GM18868 (cell line): ENCODE data around the gene DNAH8.
"Not testable (repeated sequence)": the region's sequence is repeated elsewhere in the genome, so short reads cannot be mapped to it uniquely, and the experiment has no call there.

ENCODE experiments used
- ATAC-seq: cut with Tn5 transposase; IDR thresholded peaks from one replicate; pipeline ENCODE4 v1.9.1; 2021; ENCODE audit warnings: mild to moderate bottlenecking, moderate library complexity; ENCODE audit not compliant: unreplicated experiment

The DNAH8 gene

GRCh38 chr6:38882157-38882556 is 167.0 kb downstream of the DNAH8 start:
- ATAC-seq, result no peak

GRCh38 chr6:38897507-38897906 is 182.4 kb downstream of the DNAH8 start:
- no peak for ATAC-seq

DNA sequence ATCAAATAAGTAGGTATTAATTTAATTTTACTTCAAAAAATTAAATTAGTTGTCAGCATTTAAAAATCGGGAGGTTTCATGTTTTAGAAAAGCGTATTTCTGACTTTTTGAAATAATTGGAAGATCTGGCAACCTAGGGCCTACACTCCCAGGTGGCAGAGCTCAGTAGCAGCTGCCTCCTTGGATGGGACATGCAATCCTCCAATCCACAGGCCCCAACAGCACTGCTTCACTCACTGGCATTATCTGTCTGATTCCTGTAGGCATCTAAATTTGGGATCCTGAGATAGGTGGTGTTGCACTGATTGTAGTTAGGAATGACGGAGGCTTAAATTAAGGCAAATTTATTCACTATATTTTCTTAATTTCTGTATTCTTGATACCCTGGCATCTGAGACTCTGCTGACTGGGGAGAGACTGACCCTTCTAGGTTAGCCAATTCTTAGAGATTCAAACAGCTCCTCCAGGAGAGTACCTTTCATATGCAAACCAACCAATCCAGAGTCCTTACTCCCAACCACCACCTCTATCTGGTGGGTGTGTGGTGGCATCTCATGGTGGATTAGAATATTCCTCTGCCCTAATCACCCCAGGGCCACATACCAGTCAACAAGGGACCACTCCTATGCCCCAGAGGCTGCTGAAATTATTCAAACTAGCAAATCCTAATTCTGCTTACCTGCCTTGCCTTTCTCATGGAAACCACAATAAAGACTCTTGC is 186.9 kb downstream of the DNAH8 start:
- no peak for ATAC-seq

DNA sequence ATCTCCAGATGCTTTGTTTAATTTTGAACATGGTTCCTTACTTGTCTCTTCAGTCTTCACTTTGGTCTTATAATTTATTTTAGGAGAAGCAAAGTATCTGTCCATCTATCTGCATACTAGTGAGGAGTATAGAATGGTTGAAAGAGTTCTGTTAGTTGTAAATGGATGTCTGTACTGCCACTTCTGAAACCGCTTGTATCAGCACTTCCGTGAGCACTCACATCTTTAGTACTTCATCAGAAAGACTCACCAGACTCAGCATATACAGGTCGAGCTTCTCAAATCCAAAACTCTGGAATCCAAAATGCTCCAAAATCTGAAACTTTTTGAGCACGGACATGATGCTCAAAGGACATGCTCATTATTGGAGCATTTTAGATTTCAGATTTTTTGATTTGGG is 191.5 kb downstream of the DNAH8 start:
- no peak for ATAC-seq

DNA sequence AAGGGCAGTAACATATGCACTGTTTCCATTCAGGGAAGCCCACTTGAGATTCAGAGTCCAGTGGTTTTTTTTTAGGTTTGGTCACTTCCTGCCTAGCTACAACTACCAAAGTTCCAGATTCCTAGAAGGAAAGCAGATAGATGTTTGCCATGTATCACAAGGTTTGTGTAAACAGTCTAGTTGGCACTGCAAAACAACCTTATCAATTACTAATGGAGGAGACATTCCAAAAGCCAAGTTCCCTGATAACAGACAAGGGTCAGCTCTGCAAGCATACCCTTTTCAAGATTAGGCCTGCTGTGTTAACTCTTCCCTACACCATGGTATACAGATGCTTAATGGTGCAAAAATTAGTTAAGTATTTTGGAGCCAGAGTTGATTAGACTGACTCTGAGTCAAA is 192.2 kb downstream of the DNAH8 start:
- no peak for ATAC-seq

- ATAC-seq, result no peak
Observed at GRCh38 chr6:38909015-38909730, 194.1 kb downstream of the DNAH8 start.

DNA sequence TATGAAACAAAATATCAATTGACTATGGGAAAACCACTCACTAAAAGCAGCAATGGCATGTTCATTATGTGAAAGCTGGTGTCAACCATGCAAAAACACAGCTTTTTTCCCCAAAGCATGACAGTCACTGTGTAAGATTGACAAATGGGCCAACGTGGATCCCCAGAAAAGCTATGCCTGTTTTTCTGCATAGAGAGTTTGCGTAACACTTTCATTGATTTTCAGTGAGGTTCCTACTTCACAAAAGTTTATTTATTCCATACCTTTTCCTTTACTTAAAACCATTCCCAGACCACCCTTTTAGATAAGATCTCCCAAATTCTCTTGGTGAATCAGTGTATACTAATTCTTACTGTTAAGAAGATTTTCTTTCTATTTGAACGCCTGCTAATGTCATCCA is 195.1 kb downstream of the DNAH8 start:
- no peak for ATAC-seq

GRCh38 chr6:38912378-38912777 is 197.3 kb downstream of the DNAH8 start:
- ATAC-seq, result no peak

DNA sequence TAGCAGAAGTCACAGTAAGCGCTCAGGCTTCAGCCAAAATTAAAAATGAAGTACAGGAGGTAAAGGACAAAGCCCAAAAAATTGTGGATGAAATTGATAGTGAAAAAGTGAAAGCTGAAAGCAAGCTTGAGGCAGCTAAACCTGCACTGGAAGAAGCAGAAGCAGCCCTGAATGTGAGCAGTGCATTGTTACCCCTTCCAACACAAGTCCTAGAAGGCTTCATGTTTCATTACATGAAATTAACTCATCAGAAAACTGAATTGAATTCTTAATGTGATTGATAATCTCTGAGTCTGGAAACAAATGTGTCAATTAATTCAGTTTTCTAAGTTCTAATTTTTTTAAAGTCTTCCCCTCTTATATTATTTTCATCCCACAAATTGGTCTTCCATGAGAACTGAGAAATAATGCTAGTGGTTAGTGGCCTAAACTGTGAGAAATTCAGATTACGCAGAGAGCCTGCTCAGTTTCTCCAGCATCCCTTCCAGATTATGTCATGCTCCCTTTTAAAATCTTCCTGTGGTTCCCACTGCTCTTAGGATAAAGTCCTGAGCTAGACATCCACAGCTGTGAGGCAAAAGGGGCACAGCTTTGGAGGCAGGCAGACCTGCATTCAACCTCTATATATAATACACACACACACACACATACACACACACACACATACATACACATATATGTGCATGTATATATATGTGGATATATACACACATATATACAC is 200.3 kb downstream of the DNAH8 start:
- ATAC-seq, result no peak

DNA sequence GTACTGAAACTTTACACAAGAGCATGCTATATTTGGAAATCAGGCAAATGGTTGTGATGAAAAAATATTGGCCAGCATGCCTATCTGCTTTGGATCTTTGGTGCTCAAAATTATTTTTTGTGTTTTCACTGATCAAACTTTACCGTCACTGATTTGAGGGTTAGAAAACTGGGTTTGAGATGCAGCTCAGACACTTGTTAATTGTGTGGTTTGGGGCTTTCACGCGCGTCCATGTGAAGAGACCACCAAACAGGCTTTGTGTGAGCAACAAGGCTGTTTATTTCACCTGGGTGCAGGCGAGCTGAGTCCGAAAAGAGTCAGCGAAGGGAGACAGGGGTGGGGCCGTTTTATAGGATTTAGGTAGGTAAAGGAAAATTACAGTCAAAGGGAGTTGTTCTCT is 206.4 kb downstream of the DNAH8 start:
- ATAC-seq, result not testable (repeated sequence)

- no peak for ATAC-seq
Observed at GRCh38 chr6:38924791-38925509, 209.8 kb downstream of the DNAH8 start.

DNA sequence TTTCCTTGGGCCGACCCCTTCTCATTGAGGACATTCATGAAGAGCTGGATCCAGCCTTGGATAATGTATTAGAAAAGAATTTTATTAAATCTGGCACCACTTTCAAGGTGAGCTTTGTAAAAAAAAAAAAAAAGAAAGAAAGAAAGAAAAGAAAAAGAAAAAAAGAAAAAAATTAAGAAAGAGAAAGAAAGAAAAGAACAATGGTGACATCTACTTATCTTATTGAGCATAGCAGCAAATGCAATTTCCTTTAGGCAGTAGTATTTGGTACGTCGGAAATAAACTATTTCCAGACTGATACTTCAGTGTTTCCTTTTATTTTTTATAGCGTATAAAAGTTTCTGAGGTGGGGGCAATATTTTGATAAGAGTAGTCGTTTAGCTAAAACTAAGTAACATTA is 214.4 kb downstream of the DNAH8 start:
- ATAC-seq, result no peak

- no peak for ATAC-seq
Observed at GRCh38 chr6:38933426-38933825, 218.3 kb downstream of the DNAH8 start.

DNA sequence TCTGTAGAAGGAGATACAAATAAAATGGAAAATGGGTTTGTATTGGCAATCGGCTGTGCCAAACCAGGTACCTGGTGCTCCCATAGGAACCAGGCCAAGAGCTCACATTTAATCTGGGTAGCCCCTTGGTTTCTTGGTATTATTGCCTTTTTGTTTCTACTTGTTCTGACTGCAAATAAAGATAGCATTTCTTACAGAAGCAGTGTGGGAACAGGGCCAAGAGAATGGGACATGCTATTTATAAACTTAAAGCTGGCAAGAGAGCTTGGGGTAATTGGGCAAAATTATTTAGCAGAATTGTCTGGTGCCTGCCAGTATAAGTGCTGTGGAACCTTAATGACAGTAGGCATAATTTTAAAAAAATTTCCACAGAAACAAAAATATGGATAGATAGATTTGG is 219.9 kb downstream of the DNAH8 start:
- no peak for ATAC-seq

GRCh38 chr6:38937839-38938613 is 222.9 kb downstream of the DNAH8 start:
- no peak for ATAC-seq

DNA sequence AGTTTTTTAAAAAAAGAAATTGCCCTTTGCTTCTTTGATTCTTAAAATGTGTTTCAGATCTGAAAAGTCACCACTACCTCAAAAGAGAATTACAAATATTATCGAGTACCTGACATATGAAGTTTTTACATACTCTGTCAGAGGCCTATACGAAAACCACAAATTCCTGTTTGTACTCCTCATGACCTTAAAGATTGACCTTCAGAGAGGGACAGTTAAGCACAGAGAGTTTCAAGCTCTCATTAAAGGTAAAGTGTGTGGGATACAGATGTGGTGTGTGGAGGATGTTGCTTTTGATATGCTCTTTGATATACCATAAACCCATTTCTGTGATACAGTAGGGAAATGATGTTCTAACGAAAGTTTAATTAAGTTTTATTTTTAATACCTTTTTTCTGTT is 223.6 kb downstream of the DNAH8 start:
- no peak for ATAC-seq

- ATAC-seq, result no peak
Observed at GRCh38 chr6:38942442-38942841, 227.3 kb downstream of the DNAH8 start.

- ATAC-seq, result no peak
Observed at GRCh38 chr6:38942965-38943364, 227.9 kb downstream of the DNAH8 start.

- ATAC-seq, result no peak
Observed at GRCh38 chr6:38943964-38944363, 228.9 kb downstream of the DNAH8 start.

GRCh38 chr6:38944655-38945279 is 229.7 kb downstream of the DNAH8 start:
- ATAC-seq, result no peak
